ENCODE data around the gene SSBP3.
A peak's percentile ranks its signal among the peaks of the same experiment; 100 is the strongest.

SSBP3 gene

GRCh38 chr1:54329312-54330003, 76.7 kb downstream of the SSBP3 start:
- no peak for DNase-seq (ENCODE audit: low spot score)

- DNase-seq (ENCODE audit: low spot score) = no peak
These were observed 78.0 kb downstream of the SSBP3 start for GRCh38 chr1:54328066-54328636.

DNA sequence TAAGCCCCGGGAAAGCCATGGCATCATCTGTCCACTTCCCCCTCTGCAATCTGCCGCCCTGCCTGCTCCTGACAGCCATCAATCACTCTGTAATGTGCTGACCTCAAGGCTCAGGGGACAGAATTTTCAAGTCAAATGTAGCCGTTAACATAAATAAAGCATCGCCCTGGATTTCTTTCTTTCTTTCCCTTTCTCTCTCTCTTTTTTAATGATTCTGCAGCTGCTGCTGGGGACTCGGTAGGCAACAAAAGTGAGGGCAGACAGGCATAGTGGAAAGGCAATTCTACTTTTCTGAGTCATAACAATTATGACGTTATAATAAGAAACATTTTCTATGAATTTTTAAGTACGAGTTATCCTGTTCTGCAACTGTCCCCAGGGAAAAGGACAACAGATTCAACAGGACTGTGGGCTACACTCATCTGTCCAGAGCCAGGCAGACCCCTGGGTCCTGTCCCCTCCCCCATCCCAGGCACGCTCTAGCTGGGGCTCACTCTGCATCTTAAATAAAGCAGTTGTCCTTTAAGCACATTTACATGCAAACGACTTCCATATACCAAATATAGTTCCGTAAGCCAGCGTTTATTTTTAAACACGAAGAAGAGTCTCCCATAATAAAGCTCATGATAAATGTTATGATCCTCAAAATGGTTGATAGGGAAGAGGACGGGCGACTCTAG, 78.7 kb downstream of the SSBP3 start:
- DNase-seq (ENCODE audit: low spot score) = peak; percentile 43

DNA sequence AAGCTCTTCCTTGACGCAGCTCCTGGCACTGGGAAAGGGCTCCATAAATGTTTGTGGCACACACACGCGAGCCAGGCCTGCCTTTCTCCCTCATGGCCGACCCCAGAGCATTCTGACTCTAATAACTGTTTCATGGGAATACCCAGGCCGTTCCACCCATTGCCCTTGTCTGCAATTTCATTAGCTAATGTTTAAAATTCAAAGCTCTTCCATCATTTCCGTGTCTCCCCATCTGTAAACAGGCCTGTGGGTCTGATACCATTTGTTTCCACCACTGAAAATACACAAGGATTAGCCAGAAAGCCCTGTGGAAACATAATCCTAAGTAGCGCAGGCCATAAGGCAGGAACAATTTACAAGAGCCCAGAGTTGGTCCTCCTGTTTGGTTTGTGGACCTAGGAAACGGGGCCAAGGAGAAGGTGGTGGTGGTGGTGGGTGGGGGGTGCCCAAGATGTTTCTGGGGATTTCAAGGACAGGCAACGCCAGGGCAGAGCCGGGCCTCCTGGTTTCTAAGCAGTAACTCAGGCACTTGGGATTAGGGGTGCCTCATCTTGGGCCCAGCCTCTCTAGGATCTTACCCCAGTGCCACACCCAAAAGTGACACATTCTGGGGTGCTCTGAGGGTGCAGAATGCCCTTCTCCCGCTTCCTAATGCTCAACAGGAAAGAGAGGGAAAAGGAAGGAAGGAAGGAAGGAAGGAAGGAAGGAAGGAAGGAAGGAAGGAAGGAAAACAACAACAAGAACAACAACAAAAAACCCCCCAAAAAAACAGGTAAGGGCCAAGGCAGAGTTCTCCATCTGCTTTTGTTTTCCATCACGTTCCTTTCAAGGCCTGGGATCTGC, 79.4 kb downstream of the SSBP3 start:
- DNase-seq (ENCODE audit: low spot score) = no peak

- no peak for DNase-seq (ENCODE audit: low spot score)
These were observed 80.3 kb downstream of the SSBP3 start for GRCh38 chr1:54325703-54326461.

DNA sequence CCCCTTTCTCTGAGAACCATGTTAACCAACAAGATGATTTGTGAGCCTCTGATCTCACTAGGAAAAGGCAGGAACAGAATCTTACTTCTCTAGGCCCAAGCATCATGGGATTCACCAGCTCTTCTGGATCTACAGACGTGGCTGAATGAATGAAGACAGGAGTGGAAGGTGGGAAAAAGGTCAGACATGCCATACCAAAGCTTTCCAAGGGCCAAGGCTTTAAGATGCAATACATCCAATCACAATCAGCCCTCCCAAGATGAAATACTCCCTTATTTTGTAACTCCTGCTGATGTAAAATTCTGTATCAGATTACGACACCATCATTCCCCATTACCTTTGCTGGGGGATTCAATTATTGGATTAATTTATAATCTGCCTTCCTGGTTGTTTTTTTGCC, 80.9 kb downstream of the SSBP3 start:
- DNase-seq (ENCODE audit: low spot score) = no peak

DNA sequence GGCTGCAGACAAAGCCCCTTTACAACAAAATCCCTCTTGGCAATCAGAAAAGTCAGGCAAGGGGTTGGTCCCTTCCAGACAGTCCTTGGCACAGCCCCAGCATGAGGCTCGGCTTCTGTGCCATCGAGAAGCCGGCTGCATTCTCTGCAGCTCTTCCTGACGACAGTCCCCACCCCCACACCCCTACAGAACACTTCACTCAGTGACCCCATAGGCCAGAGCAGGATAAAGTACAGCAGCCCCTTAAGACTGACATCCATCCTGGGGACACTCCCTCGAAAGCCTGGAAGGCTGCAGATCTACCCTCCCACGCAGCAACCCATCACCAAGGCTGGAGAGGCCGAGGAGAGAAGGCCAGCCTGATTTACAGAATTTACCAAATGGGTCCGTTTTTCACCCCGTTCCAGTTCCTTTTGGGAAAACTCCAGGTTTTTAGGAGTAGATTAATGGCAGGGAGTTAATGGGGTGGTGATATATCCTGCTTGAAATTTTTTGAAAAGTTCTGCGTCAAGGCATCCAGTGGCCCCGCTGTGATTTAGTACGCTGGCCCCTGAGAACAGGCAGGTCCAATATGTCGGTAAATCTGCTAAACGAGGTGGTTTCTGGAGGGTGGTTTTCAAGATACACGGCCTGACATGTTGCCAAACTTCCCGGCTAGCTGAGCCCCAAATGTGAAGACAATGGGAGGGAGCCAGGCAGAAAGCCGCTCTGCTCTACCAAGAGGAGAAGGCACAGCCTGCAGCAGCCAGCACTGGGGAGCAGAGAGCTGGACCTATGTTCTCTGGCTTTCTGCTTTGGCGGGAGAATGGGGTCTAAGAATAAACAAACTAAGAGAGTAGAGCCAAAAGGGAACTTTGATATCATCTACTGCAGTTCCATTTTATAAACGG, 81.7 kb downstream of the SSBP3 start:
- DNase-seq (ENCODE audit: low spot score) = no peak

GRCh38 chr1:54323921-54324250, 82.3 kb downstream of the SSBP3 start:
- DNase-seq (ENCODE audit: low spot score) = no peak

DNA sequence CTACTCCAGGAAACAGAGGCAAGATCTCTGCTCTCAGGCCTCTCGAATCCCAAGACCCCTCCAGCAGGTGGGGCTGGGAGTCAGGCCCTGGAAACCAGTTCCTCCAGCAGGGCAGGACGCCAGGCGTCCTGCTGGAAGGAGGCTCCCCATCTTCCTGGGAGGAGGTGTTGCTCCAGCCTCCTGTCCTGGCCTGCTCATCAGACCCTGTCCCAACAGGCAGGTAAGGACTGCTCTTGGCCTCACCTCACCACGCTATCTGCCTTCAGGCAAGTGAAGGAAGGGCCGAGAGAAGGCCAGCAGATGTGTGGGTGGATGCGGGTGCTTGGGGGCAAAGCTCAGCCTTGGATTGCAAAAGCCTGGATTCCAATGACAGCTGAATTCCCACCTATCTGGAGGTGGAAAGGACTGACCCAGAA, 82.9 kb downstream of the SSBP3 start:
- peak; percentile 74 for DNase-seq (ENCODE audit: low spot score)

DNA sequence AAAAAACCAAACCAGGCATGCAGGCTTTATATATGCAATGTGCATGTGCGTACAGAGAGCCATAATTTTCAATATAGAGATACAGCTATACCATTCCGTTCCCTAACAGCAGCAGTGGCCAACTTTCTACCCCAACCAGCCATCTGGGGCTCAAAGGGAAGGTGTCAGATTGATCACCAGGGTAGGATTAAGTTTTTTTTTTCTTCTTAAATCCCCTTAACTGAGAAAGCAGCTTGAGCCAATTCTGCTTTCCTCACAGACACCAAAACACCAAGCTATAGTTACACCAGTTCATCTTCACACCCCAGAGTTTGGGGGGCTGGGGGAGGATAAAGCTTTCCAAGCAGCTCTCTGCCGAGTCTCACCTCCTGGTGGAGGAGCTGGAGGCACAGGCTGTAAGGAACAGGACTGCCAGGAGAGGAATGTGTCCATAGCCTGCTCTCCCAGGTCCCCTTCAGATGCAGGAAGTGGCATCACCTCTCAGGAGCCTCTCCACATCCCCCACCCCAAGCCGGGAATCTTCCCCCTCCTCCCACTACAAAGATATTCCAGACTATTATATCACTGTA, 87.9 kb downstream of the SSBP3 start:
- no peak for DNase-seq (ENCODE audit: low spot score)

DNA sequence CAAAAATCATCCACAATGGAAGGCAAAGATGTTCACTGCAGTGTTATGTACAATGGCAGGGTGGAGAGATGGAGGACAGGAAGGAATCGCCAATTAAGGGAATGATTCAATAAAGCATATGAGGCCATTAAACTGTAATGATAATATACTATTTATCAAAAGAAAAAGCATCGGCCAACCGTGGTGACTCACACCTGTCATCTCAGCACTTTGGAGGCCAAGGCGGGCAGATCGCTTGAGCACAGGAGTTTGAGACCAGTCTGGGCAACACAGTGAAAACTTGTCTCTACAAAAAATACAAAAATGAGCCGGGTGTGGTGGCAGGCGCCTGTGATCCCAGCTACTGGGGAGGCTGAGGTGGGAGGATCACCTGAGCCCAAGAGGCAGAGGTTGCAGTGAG, 89.1 kb downstream of the SSBP3 start:
- no peak for DNase-seq (ENCODE audit: low spot score)

DNA sequence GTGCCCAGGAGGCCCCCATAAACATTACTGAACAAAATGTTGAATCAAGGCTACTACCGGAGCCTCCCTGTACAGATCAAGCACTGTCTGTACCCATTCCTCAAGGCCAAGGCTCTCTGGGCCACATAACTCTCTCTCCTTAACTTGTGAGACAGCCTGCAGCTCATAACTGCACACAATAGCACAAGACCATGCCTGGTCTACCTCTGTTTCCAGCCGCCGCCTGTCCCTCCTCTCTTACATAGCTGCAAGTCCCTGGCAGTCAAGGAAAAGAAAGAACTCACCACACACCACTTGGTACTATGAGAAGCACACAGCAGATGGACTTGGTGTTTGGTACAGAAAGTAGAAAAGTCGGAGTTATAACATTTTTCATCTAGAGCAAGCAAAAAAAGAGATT, 91.1 kb downstream of the SSBP3 start:
- DNase-seq (ENCODE audit: low spot score) = no peak

GRCh38 chr1:54314696-54315095, 91.5 kb downstream of the SSBP3 start:
- no peak for DNase-seq (ENCODE audit: low spot score)

DNA sequence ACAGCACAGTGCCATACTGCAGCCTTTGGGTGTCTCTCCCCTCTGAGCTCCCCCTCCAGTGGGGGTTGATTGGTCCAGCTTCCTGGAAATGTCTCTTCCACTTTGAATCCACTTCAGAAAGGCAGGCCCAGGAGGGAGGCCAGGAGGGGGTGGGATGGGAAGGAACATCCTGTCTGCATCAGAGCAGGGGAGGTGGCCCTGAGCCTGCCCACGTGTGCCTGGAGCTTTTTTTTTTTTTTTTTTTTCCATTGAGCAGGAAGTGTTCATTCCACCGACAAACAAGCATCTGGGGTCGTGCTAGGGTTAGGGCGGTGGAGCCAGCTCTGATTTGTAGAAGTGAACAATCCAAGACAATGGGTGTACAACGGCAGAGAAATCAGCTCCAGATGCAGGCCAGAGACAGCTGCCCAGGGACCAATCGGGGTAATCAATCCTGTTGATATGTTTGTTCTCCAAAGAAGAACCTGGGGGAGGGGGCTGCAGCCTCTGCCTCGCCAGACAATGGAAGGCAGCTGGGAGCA, 93.3 kb downstream of the SSBP3 start:
- no peak for DNase-seq (ENCODE audit: low spot score)

DNA sequence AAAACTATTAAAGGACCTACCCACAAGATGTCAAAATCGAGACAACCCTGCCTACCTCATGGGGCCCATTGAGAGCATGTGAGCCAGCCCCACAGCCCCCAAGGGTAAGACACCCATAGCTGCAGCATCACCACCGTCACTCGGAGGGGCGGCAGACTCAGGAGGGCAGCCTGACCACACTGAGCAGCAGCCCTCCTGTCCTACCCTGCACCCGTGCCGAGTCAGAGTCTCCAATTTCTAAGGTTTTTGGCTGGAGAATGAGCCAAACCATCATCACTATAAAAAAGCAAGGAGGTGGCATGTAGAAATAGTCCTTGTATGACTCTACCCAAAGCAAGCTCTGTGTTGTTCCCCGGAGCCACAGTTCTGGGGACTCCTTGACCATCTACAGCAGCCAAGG, 94.7 kb downstream of the SSBP3 start:
- DNase-seq (ENCODE audit: low spot score) = no peak

- peak; percentile 77 for DNase-seq (ENCODE audit: low spot score)
These were observed 95.5 kb downstream of the SSBP3 start for GRCh38 chr1:54310439-54311328.

DNA sequence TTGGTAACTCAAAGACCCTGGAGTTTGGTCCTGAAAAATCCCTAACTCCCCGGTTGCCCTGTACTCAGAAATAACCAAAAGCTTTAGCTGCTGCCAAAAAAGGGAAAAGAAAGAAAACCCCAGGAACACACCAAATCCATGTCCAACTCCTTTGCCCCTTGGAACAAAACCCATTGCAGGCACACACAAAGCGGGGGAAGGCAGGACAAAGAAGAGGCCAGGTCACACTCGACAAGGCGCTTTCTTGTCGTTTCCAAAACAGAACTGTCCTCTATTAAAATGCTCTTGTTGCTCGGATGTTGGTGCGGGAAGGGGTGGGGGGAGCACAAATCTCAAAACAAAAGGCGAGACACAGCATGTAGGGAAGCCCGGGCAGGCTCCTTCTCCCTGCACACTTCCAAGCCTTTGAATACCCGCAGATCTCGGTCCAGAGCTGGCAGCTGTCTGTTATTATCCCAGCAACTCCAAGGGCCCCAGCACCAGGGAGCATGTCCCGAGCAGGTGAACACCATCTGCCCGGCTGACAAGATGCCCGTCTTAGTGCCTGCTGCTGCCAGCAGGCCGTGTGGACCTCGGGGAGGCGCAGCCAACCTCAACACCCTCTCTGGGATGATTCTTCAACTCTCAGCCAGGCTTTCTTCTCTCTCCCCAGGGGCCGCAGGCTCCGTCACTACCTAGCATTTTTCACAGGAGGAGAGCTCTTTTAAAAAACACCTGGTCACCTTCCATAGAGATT, 96.4 kb downstream of the SSBP3 start:
- DNase-seq (ENCODE audit: low spot score) = no peak

GRCh38 chr1:54307305-54307704, 98.9 kb downstream of the SSBP3 start:
- no peak for DNase-seq (ENCODE audit: low spot score)
